HCT116 (cell line): ENCODE data around the gene PHACTR1. TPM values are rescaled to one million over a fixed set of nuclear protein-coding genes. Genes with fewer than 3 reads are reported as not detected.

Source experiments
- ATAC-seq: fragments of 200-7000 bp; cut with Tn5 transposase; 2 replicates; pipeline ENCODE4 v1.9.1; 2020; ENCODE audit warnings: mild to moderate bottlenecking, moderate library complexity
- BruUV-seq: library from RNA; stranded (reverse); fragments of 400-500 nt; replicated peaks from 2 replicates; lab custom pipeline; 2021; lab: Mats Ljungman, UMichigan
- CTCF ChIA-PET: fragments of 300-600 bp; sonication (Branson Sonifier 250); formaldehyde crosslinking; loops from one replicate; lab custom pipeline; 2021; ENCODE audit warnings: antibody characterized with exemption; lab: Charles Lee
- POLR2A ChIA-PET: fragments of 300-600, 350-600 bp; sonication (Branson Sonifier 250); formaldehyde crosslinking; loops from one replicate; lab custom pipeline; 2021; ENCODE audit warnings: antibody characterized with exemption; lab: Charles Lee
- RAD21 ChIA-PET, 2 experiments: fragments of 300-600 bp; sonication (Branson Sonifier 250); formaldehyde crosslinking; loops; one replicate each; lab custom pipeline; 2023; ENCODE audit warnings: low total read pairs in 2 of 2; ENCODE audit not compliant: uncharacterized antibody in 2 of 2, unreplicated experiment in 2 of 2, low non-redundant PET in 1 of 2; lab: Charles Lee
- DNase-seq: peaks from one replicate; pipeline ENCODE4 v3.0.0-alpha.2; 2010; ENCODE audit warnings: low read depth, low spot score
- H2AFZ ChIP-seq: fragments of 200-600 bp; shearing (Covaris generic), sonication (generic); 2 replicates; pipeline ENCODE4 v1.6.1; 2017; ENCODE audit warnings: low read depth, mixed run types, mixed read lengths, antibody characterized with exemption, low read length; ENCODE audit not compliant: poor library complexity, severe bottlenecking
- H3K27ac ChIP-seq: 2 replicates; pipeline ENCODE4 v1.5.1; 2012; ENCODE audit warnings: low read depth, low read length
- H3K27me3 ChIP-seq: fragments of 200-600 bp; sonication (generic); 2 replicates; pipeline ENCODE4 v1.6.1; 2016; ENCODE audit warnings: mixed run types, low read length, mixed read lengths; ENCODE audit not compliant: insufficient read depth
- H3K36me3 ChIP-seq, 2 experiments: fragments of 200-500 bp in 1 of 2; fragments of 200-600 bp in 1 of 2; sonication (Bioruptor generic) in 1 of 2; sonication (generic) in 1 of 2; 2 replicates each; pipeline versions ENCODE4 v1.5.1 to v1.6.1; 2014 to 2016; ENCODE audit warnings: low read length in 2 of 2, inconsistent platforms in 1 of 2, mixed read lengths in 1 of 2, mixed run types in 1 of 2; ENCODE audit not compliant: insufficient read depth in 2 of 2, control insufficient read depth in 1 of 2
- H3K4me1 ChIP-seq, 2 experiments: fragments of 200-600 bp in 1 of 2; sonication (generic) in 1 of 2; 2 replicates each; pipeline versions ENCODE4 v1.5.1 to v1.6.1; 2012 to 2017; ENCODE audit warnings: low read length in 2 of 2, inconsistent platforms in 1 of 2, mild to moderate bottlenecking in 1 of 2, mixed read lengths in 1 of 2, mixed run types in 1 of 2, moderate library complexity in 1 of 2; ENCODE audit not compliant: insufficient read depth in 2 of 2, control insufficient read depth in 1 of 2
- H3K4me2 ChIP-seq: fragments of 200-600 bp; sonication (generic); 2 replicates; pipeline ENCODE4 v1.6.1; 2017; ENCODE audit warnings: mixed run types, low read length, mixed read lengths
- H3K4me3 ChIP-seq, 2 experiments: fragments of 200-600 bp in 1 of 2; sonication (generic) in 1 of 2; replicated peaks in 1 of 2; 2 replicates each; pipeline ENCODE4 v1.5.1; 2011 to 2016; ENCODE audit warnings: low read length in 2 of 2, control low read depth in 1 of 2, low read depth in 1 of 2, mild to moderate bottlenecking in 1 of 2, mixed read lengths in 1 of 2, mixed run types in 1 of 2
- H3K79me2 ChIP-seq: fragments of 200-600 bp; sonication (generic); 2 replicates; pipeline ENCODE4 v1.6.1; 2017; ENCODE audit warnings: mild to moderate bottlenecking, mixed run types, low read length, moderate library complexity, mixed read lengths; ENCODE audit not compliant: insufficient read depth
- H3K9ac ChIP-seq: fragments of 200-600 bp; sonication (generic); 2 replicates; pipeline ENCODE4 v1.6.1; 2016; ENCODE audit warnings: low read length, mixed read lengths
- H3K9me2 ChIP-seq: fragments of 200-600 bp; sonication (generic), shearing (Covaris generic); 2 replicates; pipeline ENCODE4 v1.6.1; 2017; ENCODE audit warnings: mixed run types, mild to moderate bottlenecking, moderate library complexity; ENCODE audit not compliant: insufficient read depth
- H3K9me3 ChIP-seq, 2 experiments: fragments of 200-500 bp in 1 of 2; fragments of 200-600 bp in 1 of 2; sonication (Bioruptor generic) in 1 of 2; sonication (generic) in 1 of 2; 2 replicates each; pipeline ENCODE4 v1.6.1; 2014 to 2017; ENCODE audit warnings: low read length in 2 of 2, mixed read lengths in 2 of 2, inconsistent platforms in 1 of 2, low read depth in 1 of 2, mild to moderate bottlenecking in 1 of 2, mixed run types in 1 of 2, moderate library complexity in 1 of 2; ENCODE audit not compliant: control insufficient read depth in 1 of 2, insufficient read depth in 1 of 2
- H4K20me1 ChIP-seq: fragments of 200-600 bp; sonication (generic), shearing (Covaris generic); 2 replicates; pipeline ENCODE4 v1.6.1; 2017; ENCODE audit warnings: mixed run types, mild to moderate bottlenecking, moderate library complexity; ENCODE audit not compliant: insufficient read depth
- EGR1 ChIP-seq: IDR thresholded peaks from 2 replicates; pipeline ENCODE4 v1.6.1; 2012; ENCODE audit warnings: low read depth
- ELF1 ChIP-seq: IDR thresholded peaks from 2 replicates; pipeline ENCODE4 v1.6.1; 2012; ENCODE audit warnings: low read depth, borderline replicate concordance
- EZH2phosphoT487 ChIP-seq: fragments of 200-600 bp; IDR thresholded peaks from 2 replicates; pipeline ENCODE4 v1.6.1; 2018; ENCODE audit warnings: antibody characterized with exemption, borderline replicate concordance
- FOSL1 ChIP-seq: IDR thresholded peaks from 2 replicates; pipeline ENCODE4 v1.6.1; 2012; ENCODE audit warnings: low read depth
- JUND ChIP-seq: IDR thresholded peaks from 2 replicates; pipeline ENCODE4 v1.6.1; 2012
- POLR2A ChIP-seq: IDR thresholded peaks from 2 replicates; pipeline ENCODE4 v1.7.0; 2011; ENCODE audit warnings: borderline replicate concordance; ENCODE audit not compliant: insufficient read depth, insufficient read length; ENCODE audit errors: extremely low read depth
- POLR2AphosphoS5 ChIP-seq: IDR thresholded peaks from 2 replicates; pipeline ENCODE4 v1.6.1; 2011; ENCODE audit warnings: mild to moderate bottlenecking, low read depth, low read length, moderate library complexity
- RAD21 ChIP-seq: IDR thresholded peaks from 2 replicates; pipeline ENCODE4 v1.6.1; 2012; ENCODE audit warnings: low read depth, mild to moderate bottlenecking
- SIN3A ChIP-seq: IDR thresholded peaks from 2 replicates; pipeline ENCODE4 v1.6.1; 2012; ENCODE audit warnings: low read depth
- SP1 ChIP-seq: IDR thresholded peaks from 2 replicates; pipeline ENCODE4 v1.6.1; 2012; ENCODE audit warnings: low read depth
- SRF ChIP-seq: IDR thresholded peaks from 2 replicates; pipeline ENCODE4 v1.6.1; 2012; ENCODE audit warnings: low read depth
- YY1 ChIP-seq: IDR thresholded peaks from 2 replicates; pipeline ENCODE4 v1.6.1; 2011; ENCODE audit warnings: low read length, low read depth, moderate library complexity, mild to moderate bottlenecking; ENCODE audit not compliant: insufficient replicate concordance; ENCODE audit errors: extremely low read depth
- ZFX ChIP-seq: fragments of 450-650 bp; IDR thresholded peaks from 2 replicates; pipeline ENCODE4 v1.6.1; 2017
- ZNF274 ChIP-seq: fragments of 200-500 bp; sonication (Bioruptor generic); IDR thresholded peaks from 2 replicates; pipeline ENCODE4 v1.6.1; 2014; ENCODE audit warnings: mild to moderate bottlenecking, low read depth, low read length, inconsistent platforms
- intact Hi-C: fragments of 100-400 bp; cut with micrococcal nuclease; formaldehyde crosslinking; loops from 2 replicates; pipeline ENCODE4 v1.10.0; 2022
- total RNA-seq: library from RNA; stranded (reverse); gene quantifications from one replicate; pipeline ENCODE4 v1.2.1, GENCODE V29; 2021; ENCODE audit not compliant: unreplicated experiment
- TF ChIP-seq, protein P1 (sequence below): IDR thresholded peaks from 2 replicates; pipeline ENCODE4 v1.6.1; 2011; ENCODE audit warnings: mild to moderate bottlenecking, low read length, moderate library complexity; ENCODE audit not compliant: insufficient replicate concordance; ENCODE audit errors: extremely low read depth
- TF ChIP-seq, protein P2 (sequence below): IDR thresholded peaks from 2 replicates; pipeline ENCODE4 v1.6.1; 2012
- TF ChIP-seq, protein P3 (sequence below): IDR thresholded peaks from 2 replicates; pipeline ENCODE4 v1.6.1; 2012

Gene PHACTR1
- total RNA-seq, 1 experiment from 2014 or later, result 0.17 TPM

DNA sequence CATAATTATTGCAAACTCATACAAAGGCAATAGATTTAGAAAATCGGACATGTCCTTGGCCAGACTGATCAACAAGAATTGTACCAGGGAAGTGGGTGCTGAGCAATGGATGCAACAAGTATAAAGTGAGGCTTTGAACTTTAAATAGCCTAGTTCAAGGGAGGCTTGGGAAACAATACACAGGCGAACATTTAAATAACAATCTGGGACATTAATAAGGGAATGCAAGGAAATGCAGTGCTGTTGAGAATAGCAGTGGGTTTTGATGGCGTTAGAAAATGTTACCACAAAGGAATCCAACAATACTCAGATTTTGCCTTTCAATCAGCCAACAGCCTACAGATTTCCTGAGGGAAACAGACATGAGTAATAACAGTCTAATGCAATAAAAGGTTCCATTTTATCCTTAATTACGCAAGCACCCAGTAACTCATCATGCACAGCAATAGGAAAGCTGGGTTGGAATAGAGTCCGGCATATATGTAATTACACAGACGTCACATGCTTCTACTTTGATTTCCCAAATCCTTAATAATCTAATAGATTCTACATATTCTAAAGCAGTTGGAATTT lies 134.6 kb downstream of the PHACTR1 start:
- no peak overlapping the region for H3K4me2 ChIP-seq
- no peaks in the 10 kb centered on the region for H3K36me3 ChIP-seq
- H3K9me2 ChIP-seq, result no peaks in the 10 kb centered on the region
- ChIA-PET RAD21 (no interaction called here), POLR2A (no interaction called here), CTCF (no interaction called here)
- H3K27ac ChIP-seq, result no peak overlapping the region
- H2AFZ ChIP-seq, result no peak overlapping the region
- ATAC-seq (no peak), DNase-seq (no peak)
- peaks cover 31% of the 10 kb centered on the region; the same call in 1 of the 2 replicates for H3K27me3 ChIP-seq
- H3K4me1 ChIP-seq, result no peaks in the 10 kb centered on the region
- no peak overlapping the region for H3K4me3 ChIP-seq
- TF ChIP-seq FOSL1 (no peak), ZNF274 (no peak), YY1 (no peak), ELF1 (no peak), SRF (no peak), POLR2A (no peak), EZH2phosphoT487 (no peak), POLR2AphosphoS5 (no peak), JUND (no peak), ZFX (no peak), SIN3A (no peak), SP1 (no peak), EGR1 (no peak), RAD21 (no peak)
- TF ChIP-seq, protein P1, sequence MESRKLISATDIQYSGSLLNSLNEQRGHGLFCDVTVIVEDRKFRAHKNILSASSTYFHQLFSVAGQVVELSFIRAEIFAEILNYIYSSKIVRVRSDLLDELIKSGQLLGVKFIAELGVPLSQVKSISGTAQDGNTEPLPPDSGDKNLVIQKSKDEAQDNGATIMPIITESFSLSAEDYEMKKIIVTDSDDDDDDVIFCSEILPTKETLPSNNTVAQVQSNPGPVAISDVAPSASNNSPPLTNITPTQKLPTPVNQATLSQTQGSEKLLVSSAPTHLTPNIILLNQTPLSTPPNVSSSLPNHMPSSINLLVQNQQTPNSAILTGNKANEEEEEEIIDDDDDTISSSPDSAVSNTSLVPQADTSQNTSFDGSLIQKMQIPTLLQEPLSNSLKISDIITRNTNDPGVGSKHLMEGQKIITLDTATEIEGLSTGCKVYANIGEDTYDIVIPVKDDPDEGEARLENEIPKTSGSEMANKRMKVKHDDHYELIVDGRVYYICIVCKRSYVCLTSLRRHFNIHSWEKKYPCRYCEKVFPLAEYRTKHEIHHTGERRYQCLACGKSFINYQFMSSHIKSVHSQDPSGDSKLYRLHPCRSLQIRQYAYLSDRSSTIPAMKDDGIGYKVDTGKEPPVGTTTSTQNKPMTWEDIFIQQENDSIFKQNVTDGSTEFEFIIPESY, result no peak
- TF ChIP-seq, protein P2, sequence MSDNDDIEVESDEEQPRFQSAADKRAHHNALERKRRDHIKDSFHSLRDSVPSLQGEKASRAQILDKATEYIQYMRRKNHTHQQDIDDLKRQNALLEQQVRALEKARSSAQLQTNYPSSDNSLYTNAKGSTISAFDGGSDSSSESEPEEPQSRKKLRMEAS, result no peak
- TF ChIP-seq, protein P3, sequence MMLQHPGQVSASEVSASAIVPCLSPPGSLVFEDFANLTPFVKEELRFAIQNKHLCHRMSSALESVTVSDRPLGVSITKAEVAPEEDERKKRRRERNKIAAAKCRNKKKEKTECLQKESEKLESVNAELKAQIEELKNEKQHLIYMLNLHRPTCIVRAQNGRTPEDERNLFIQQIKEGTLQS, result no peak
- no peak overlapping the region for H3K9ac ChIP-seq
- intact Hi-C loops, result no loop called here
- no peaks in the 10 kb centered on the region for H3K9me3 ChIP-seq
- no TSS peak for BruUV-seq
- no peaks in the 10 kb centered on the region for H4K20me1 ChIP-seq
- no peaks in the 10 kb centered on the region for H3K79me2 ChIP-seq
